HL-60/S4 treated with retinoic acid at 250 ng/mL for 4 days and 3 days (cell line): ENCODE data around the gene UCN.

ENCODE experiments used
- in situ Hi-C: fragments of 300-500 bp; cut with MboI; formaldehyde crosslinking; loops from 2 replicates; pipeline ENCODE4 v1.7.0; 2022; ENCODE audit warnings: low sequenced_read_pairs

Gene UCN

GRCh38 chr2:27263287-27264252 is 44.7 kb downstream of the UCN start:
- in situ Hi-C loops, result no loop called here

- in situ Hi-C loops, result no loop called here
Measured at GRCh38 chr2:27262379-27263286, 45.6 kb downstream of the UCN start, which contains the start of gene SLC30A3. TSS of gene SLC30A3 (minus strand) at chr2:27263047. CDS start at chr2:27262906, 141 bp downstream.

- in situ Hi-C loops, result no loop called here
Measured at GRCh38 chr2:27261926-27262298, 46.3 kb downstream of the UCN start.

DNA sequence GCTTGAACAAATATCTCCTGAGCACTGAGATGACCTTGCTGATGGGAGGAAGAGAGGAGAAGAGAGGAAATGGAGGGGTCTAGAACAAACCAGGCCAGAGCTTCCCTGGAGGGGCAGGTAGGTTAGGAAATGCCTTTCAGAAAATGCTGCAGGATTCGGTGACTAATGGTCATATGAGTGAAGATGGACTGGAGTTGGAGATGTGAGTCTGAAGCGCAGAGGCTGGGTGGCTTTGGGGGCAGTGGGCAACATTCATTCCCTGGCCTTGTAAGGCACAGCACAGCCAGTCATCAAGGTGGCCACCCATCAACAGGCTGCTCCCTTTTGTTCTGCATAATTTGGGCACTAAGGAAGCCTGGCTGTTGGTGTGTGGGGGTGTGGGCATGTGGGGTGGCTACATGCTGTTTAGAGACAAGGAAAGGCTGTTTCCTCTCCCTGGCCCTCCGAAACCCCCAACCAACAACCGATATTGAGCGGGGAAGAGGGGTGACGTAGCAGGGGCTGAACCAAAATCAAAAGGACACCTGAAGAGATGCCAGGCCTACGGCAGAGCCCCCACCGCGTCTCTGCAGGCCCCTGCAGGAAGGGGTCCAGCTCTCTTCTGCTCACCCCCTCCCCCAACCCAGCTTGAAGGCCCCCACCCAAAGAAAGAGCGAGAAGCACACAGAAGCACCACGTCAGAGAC is 46.9 kb downstream of the UCN start:
- in situ Hi-C loops, result no loop called here

DNA sequence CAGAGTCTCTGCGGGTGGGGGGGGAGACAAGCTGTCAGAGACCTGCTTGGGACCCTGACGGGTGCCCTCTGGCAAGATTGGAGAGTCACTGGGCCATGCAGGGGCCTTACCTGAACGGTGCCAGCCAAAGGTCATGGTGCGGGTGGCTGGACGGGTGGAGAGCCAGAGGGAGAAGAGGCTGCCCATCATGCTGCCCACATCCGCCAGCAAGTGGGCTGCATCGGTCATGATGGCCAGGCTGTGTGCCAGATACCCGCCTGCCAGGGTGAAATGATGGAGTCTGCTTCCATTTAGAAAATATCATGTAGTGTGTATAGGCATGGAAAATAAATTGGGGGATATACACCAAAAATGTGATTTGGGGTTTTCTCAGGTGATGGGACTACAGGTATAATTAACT is 50.2 kb downstream of the UCN start:
- in situ Hi-C loops, result no loop called here
